Right lobe of liver (tissue), 6 donors: ENCODE data around the gene TTI1. TPM values are rescaled to one million over a fixed set of nuclear protein-coding genes. Genes with fewer than 3 reads are reported as not detected.

Experiments used
- ATAC-seq, 4 donors: fragments of 200-7000 bp; cut with Tn5 transposase; one replicate each; pipeline ENCODE4 v1.9.1; 2020; ENCODE audit warnings: mild to moderate bottlenecking in 4 of 4, moderate library complexity in 4 of 4
- DNase-seq, 3 donors: peaks; one replicate each; pipeline ENCODE4 v3.0.0-alpha.2; 2020
- H3K27ac ChIP-seq, 3 donors: fragments of 200-600 bp; one replicate each; pipeline ENCODE4 v1.8.0; 2022
- H3K27me3 ChIP-seq, 2 donors: fragments of 200-600 bp; one replicate each; pipeline ENCODE4 v1.8.0; 2022
- H3K36me3 ChIP-seq, 4 donors: fragments of 200-600 bp; sonication (generic) in 1 of 4; one replicate each; pipeline versions ENCODE4 v1.5.1 to v1.8.0; 2017 to 2022; ENCODE audit warnings: control low read depth in 1 of 4
- H3K4me1 ChIP-seq, 4 donors: fragments of 200-600 bp; sonication (generic) in 1 of 4; one replicate each; pipeline versions ENCODE4 v1.5.1 to v1.8.0; 2017 to 2022; ENCODE audit warnings: control low read depth in 1 of 4
- H3K4me3 ChIP-seq, 3 donors: fragments of 200-600 bp; one replicate each; pipeline ENCODE4 v1.8.0; 2022
- H3K9me3 ChIP-seq, 4 donors: fragments of 200-600 bp; sonication (generic) in 1 of 4; one replicate each; pipeline versions ENCODE4 v1.5.1 to v1.8.0; 2017 to 2022; ENCODE audit warnings: control low read depth in 1 of 4
- CTCF ChIP-seq, 4 donors: fragments of 200-600 bp in 3 of 4; fragments of 450-650 bp in 1 of 4; IDR thresholded peaks; one replicate each; pipeline versions ENCODE4 v1.5.1 to v1.8.0; 2016 to 2022; ENCODE audit warnings: antibody characterized with exemption in 4 of 4, mild to moderate bottlenecking in 2 of 4
- POLR2A ChIP-seq: fragments of 450-650 bp; IDR thresholded peaks from one replicate; pipeline ENCODE4 v1.6.1; 2017; ENCODE audit warnings: antibody characterized with exemption, mild to moderate bottlenecking
- WGBS: methylation state at CpG from one replicate; pipeline ENCODE4 v1.1.6; 2018; ENCODE audit warnings: low coverage, low lambda C conversion rate; ENCODE audit not compliant: insufficient coverage; ENCODE audit errors: missing lambda C conversion rate; 5-methylcytosine and 5-hydroxymethylcytosine counted together
- intact Hi-C, 2 donors: fragments of 100-400 bp; cut with DNase I; formaldehyde crosslinking; loops; one replicate each; pipeline versions ENCODE4 v1.11.2 to v1.14.1; 2022
- total RNA-seq, 6 experiments: library from RNA; depleted of rRNA in 2 of 6; stranded (reverse); fragments of >200 nt in 2 of 6; fragmentation: NEBNext Ultra II Directional in 3 of 6; extraction: Animal tissue kit (Norgen Biotek cat#: 25700) in 3 of 6; gene quantifications; one replicate each; pipeline versions ENCODE4 v1.1.0 to v1.2.4, GENCODE V29; 2016 to 2023
- donor health status: DM: no; HTN: yes; CAD: no.
- donor health status: DM: no; HTN: no; CAD: no.
- donor health status: DM: no; HTN: no; CAD: no.
- donor health status: DM: no; HTN: yes; CAD: no.
- donor health status: DM: no; HTN: yes; CAD: no.

The TTI1 gene
- total RNA-seq, 6 experiments from 2014 or later, result 8.6 to 14.3 (median 11.3) TPM

DNA sequence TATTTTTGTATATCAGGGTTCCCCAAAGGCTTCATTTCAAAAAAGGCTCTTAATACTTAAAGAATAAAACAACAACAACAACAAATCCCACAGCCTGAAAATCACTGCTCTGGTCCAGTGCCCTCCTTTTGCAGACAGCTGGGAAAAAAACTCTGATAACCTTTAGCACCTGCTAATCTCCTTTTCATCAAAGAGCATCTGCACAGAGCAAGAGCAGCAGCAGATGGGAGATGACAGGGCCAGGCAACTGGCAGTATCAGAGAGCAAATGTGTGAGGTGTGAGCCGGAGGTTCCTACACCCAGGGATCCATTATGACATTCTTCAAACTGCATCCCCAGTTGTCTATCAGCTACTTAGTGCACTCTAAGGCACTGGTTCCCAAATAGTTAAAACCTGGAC is 25.7 kb downstream of the TTI1 start:
- H3K9me3 ChIP-seq, result no peaks in the 10 kb centered on the region
- H3K27ac ChIP-seq, result no peak overlapping the region
- 100% methylated on average over 1 of the region's 1 CpG for whole genome bisulfite sequencing
- no peak for ATAC-seq
- no peak overlapping the region for H3K4me3 ChIP-seq
- TF ChIP-seq CTCF (IDR thresholded peaks at IDR 0.05) (no peak), POLR2A (no peak)
- intact Hi-C loops, result no loop called here
- no peak for DNase-seq
- no peaks in the 10 kb centered on the region for H3K27me3 ChIP-seq
- peaks cover 0 to 15% (median 5%) of the 10 kb centered on the region in 4 donors for H3K36me3 ChIP-seq
- H3K4me1 ChIP-seq, result no peaks in the 10 kb centered on the region

- no peak for ATAC-seq
These were observed 27.4 kb downstream of the TTI1 start for GRCh38 chr20:38005903-38006302.

DNA sequence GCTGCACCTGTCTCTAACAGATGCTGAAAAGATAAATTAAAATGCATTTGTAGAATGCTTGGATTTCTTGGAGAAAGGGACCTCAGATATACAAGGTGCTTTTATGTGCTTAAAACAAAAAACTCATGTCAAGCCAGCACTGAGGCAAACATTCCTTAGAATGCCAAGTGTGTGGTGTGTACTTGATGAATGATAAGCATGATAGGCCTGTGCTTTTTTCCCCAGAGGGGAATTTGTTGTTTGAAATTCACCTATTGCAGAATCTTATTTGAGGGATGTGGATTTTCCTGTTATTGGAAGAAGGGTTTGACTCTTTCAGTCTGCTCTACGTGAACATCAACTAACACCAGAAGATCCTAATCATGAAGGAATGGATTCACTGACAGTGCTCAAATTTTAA is 28.8 kb downstream of the TTI1 start:
- H3K27me3 ChIP-seq, result no peaks in the 10 kb centered on the region
- H3K36me3 ChIP-seq, result peaks cover 2 to 30% (median 8%) of the 10 kb centered on the region in 4 donors
- no peak overlapping the region for H3K4me3 ChIP-seq
- H3K27ac ChIP-seq, result no peak overlapping the region
- no peaks in the 10 kb centered on the region for H3K9me3 ChIP-seq
- DNase-seq, result no peak
- no peak for ATAC-seq
- intact Hi-C loops, result no loop called here
- no peaks in the 10 kb centered on the region for H3K4me1 ChIP-seq
- TF ChIP-seq CTCF (IDR thresholded peaks at IDR 0.05), result no peak
- TF ChIP-seq POLR2A, result no peak
- WGBS, result 100% methylated on average over 1 of the region's 1 CpG

More at GRCh38 chr20:38005903-38006302, 27.4 kb downstream of the TTI1 start:
- no peak for TF ChIP-seq CTCF (IDR thresholded peaks at IDR 0.05)
- no peak for TF ChIP-seq POLR2A
- intact Hi-C loops, result no loop called here
- WGBS, result 85% methylated on average over 5 of the region's 5 CpGs
- H3K36me3 ChIP-seq, result peaks cover 0 to 15% (median 4%) of the 10 kb centered on the region in 4 donors
- no peaks in the 10 kb centered on the region for H3K27me3 ChIP-seq
- H3K9me3 ChIP-seq, result no peaks in the 10 kb centered on the region
- H3K4me1 ChIP-seq, result no peaks in the 10 kb centered on the region
- no peak overlapping the region for H3K27ac ChIP-seq
- DNase-seq, result no peak
- H3K4me3 ChIP-seq, result no peak overlapping the region

GRCh38 chr20:38002422-38002821 is 30.8 kb downstream of the TTI1 start:
- Histone ChIP-seq H3K4me1 (no peaks in the 10 kb centered on the region), H3K9me3 (no peaks in the 10 kb centered on the region), H3K27me3 (no peaks in the 10 kb centered on the region), H3K4me3 (no peak overlapping the region), H3K27ac (no peak overlapping the region), H3K36me3 (peaks cover 6 to 50% (median 14%) of the 10 kb centered on the region in 4 donors)
- intact Hi-C loops, result no loop called here
- TF ChIP-seq POLR2A (no peak), CTCF (IDR thresholded peaks at IDR 0.05) (no peak)
- ATAC-seq (no peak), DNase-seq (no peak)
- 84% methylated on average over 7 of the region's 8 CpGs for WGBS

DNA sequence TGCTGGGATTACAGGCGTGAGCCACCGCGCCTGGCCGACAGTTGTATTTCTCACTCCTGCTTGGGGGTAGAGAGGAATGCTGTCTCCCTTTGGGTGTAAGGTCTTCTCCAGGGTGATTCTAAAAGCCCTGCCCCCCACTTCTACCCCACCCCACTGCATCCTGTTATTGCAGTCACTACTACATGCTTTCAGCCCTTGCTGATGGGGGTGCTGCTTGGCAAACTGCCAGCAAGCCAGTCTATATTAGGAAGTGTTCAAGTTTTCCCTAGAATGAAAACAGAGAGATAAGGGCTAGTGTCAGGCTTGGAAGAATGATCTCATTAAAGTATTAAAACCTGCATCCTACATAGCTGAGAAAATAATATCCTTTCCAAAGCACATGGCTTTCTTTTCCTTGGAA is 31.3 kb downstream of the TTI1 start:
- Histone ChIP-seq H3K4me1 (no peaks in the 10 kb centered on the region), H3K9me3 (no peaks in the 10 kb centered on the region), H3K27ac (no peak overlapping the region), H3K36me3 (peaks cover 6 to 54% (median 14%) of the 10 kb centered on the region in 4 donors), H3K4me3 (no peak overlapping the region), H3K27me3 (no peaks in the 10 kb centered on the region)
- intact Hi-C loops, result no loop called here
- TF ChIP-seq POLR2A (no peak), CTCF (IDR thresholded peaks at IDR 0.05) (no peak)
- no peak for DNase-seq
- WGBS, result no CpG with 5 or more reads among the region's 4 CpGs
- peak in 2 of 4 donors; percentile 24 to 41 for ATAC-seq
